HepG2 (cell line): ENCODE data around the gene ADAM15. TPM values are rescaled to one million over a fixed set of nuclear protein-coding genes. Genes with fewer than 3 reads are reported as not detected.

Experiments used
- ATAC-seq: fragments of 200-7000 bp; cut with Tn5 transposase; 3 replicates; pipeline ENCODE4 v1.9.1; 2020; ENCODE audit warnings: mild to moderate bottlenecking, moderate library complexity
- BruUV-seq: library from RNA; stranded (reverse); fragments of 400-500 nt; replicated peaks from 2 replicates; lab custom pipeline; 2021; lab: Mats Ljungman, UMichigan
- CTCF ChIA-PET: fragments of 300-600 bp; formaldehyde crosslinking; extraction: SDS; loops from one replicate; lab custom pipeline; 2021; ENCODE audit warnings: low total read pairs, inconsistent platforms, low intra/inter-chr PET ratio; lab: Yijun Ruan, JAX
- POLR2A ChIA-PET: fragments of 350-600 bp; sonication (Branson Sonifier 250); formaldehyde crosslinking; loops from one replicate; lab custom pipeline; 2020; ENCODE audit warnings: antibody characterized with exemption, inconsistent platforms; lab: Yijun Ruan, JAX
- DNase-seq: peaks from one replicate; pipeline ENCODE4 v3.0.0-alpha.2; 2015; ENCODE audit warnings: low spot score
- FAIRE-seq: peaks from 3 replicates; lab custom pipeline; 2011; peaks lifted over from hg19 to GRCh38; lab: Jason Lieb, UNC
- H2AFZ ChIP-seq: one replicate; pipeline ENCODE4 v1.6.1; 2011; ENCODE audit warnings: low read length, inconsistent platforms
- H3K27ac ChIP-seq: fragments of 300-600 bp; 3 replicates; pipeline ENCODE4 v1.8.0; 2011; ENCODE audit warnings: mixed run types, mild to moderate bottlenecking, mixed read lengths, low read length, inconsistent platforms; ENCODE audit not compliant: insufficient read depth; ENCODE audit errors: extremely low read length
- H3K27me3 ChIP-seq, 2 experiments: fragments of 200-600 bp in 1 of 2; 2 replicates in 1 of 2; 3 replicates in 1 of 2; pipeline versions ENCODE4 v1.6.0 to v1.8.0; 2011; ENCODE audit warnings: low read length in 2 of 2, mild to moderate bottlenecking in 2 of 2, moderate library complexity in 2 of 2, inconsistent platforms in 1 of 2; ENCODE audit not compliant: insufficient read depth in 2 of 2, control insufficient read depth in 1 of 2
- H3K36me3 ChIP-seq, 2 experiments: fragments of 200-600 bp in 1 of 2; replicated peaks in 1 of 2; 2 replicates in 1 of 2; 3 replicates in 1 of 2; pipeline versions ENCODE4 v1.5.1 to v1.8.0; 2011; ENCODE audit warnings: low read length in 2 of 2, inconsistent platforms in 1 of 2; ENCODE audit not compliant: insufficient read depth in 2 of 2, control insufficient read depth in 1 of 2
- H3K4me1 ChIP-seq: 2 replicates; pipeline ENCODE4 v1.5.1; 2012; ENCODE audit warnings: low read length, inconsistent platforms; ENCODE audit not compliant: insufficient read depth
- H3K4me2 ChIP-seq: 2 replicates; pipeline ENCODE4 v1.6.0; 2011; ENCODE audit warnings: low read depth, low read length, inconsistent platforms
- H3K4me3 ChIP-seq, 3 experiments: fragments of 200-600 bp in 1 of 3; sonication (generic), shearing (Covaris generic) in 1 of 3; replicated peaks in 1 of 3; 2 replicates each; pipeline ENCODE4 v1.5.1; 2011 to 2016; ENCODE audit warnings: low read length in 3 of 3, inconsistent platforms in 2 of 3, low read depth in 2 of 3, mild to moderate bottlenecking in 2 of 3, control low read depth in 1 of 3, mixed read lengths in 1 of 3; ENCODE audit not compliant: insufficient read depth in 1 of 3
- H3K79me2 ChIP-seq: one replicate; pipeline ENCODE4 v1.6.1; 2011; ENCODE audit warnings: low read length, inconsistent platforms; ENCODE audit not compliant: insufficient read depth
- H3K9ac ChIP-seq: 2 replicates; pipeline ENCODE4 v1.6.0; 2011; ENCODE audit warnings: mild to moderate bottlenecking, low read depth, low read length, inconsistent platforms; ENCODE audit not compliant: insufficient read depth
- H3K9me3 ChIP-seq: 2 replicates; pipeline ENCODE4 v1.5.1; 2012; ENCODE audit warnings: mild to moderate bottlenecking, low read length
- H4K20me1 ChIP-seq: 2 replicates; pipeline ENCODE4 v1.6.0; 2011; ENCODE audit warnings: inconsistent platforms, mild to moderate bottlenecking, low read length, moderate library complexity; ENCODE audit not compliant: insufficient read depth
- CCDC6 ChIP-seq: sonication (generic); formaldehyde crosslinking; IDR thresholded peaks from 2 replicates; pipeline ENCODE4 v1.8.1; 2022; ENCODE audit warnings: mild to moderate bottlenecking, missing genetic modification reagents, moderate library complexity
- CENPT ChIP-seq: sonication (generic); formaldehyde crosslinking; IDR thresholded peaks from 2 replicates; pipeline ENCODE4 v1.8.0; 2022; ENCODE audit warnings: low read depth, mild to moderate bottlenecking, moderate library complexity, missing genetic modification reagents
- CTCF ChIP-seq: sonication (generic); formaldehyde crosslinking; IDR thresholded peaks from 2 replicates; pipeline ENCODE4 v1.5.0; 2020; ENCODE audit warnings: mild to moderate bottlenecking, missing genetic modification reagents, moderate library complexity
- GATAD1 ChIP-seq: IDR thresholded peaks from 2 replicates; pipeline ENCODE4 v1.6.1; 2016; ENCODE audit warnings: missing genetic modification reagents, missing compliant biosample characterization
- HNF4A ChIP-seq: sonication (generic); formaldehyde crosslinking; IDR thresholded peaks from 2 replicates; pipeline ENCODE4 v1.4.0; 2020; ENCODE audit warnings: missing genetic modification reagents
- HNRNPLL ChIP-seq: fragments of 200-400 bp; formaldehyde crosslinking; IDR thresholded peaks from 2 replicates; pipeline ENCODE4 v1.6.1; 2017; ENCODE audit warnings: mild to moderate bottlenecking, low read depth, low read length; ENCODE audit not compliant: poor library complexity, severe bottlenecking
- MATR3 ChIP-seq: sonication (generic); formaldehyde crosslinking; IDR thresholded peaks from 2 replicates; pipeline ENCODE4 v1.4.0; 2020; ENCODE audit warnings: missing genetic modification reagents
- MAX ChIP-seq: IDR thresholded peaks from 2 replicates; pipeline ENCODE4 v1.6.1; 2012; ENCODE audit warnings: inconsistent platforms
- PLSCR1 ChIP-seq: sonication (generic); formaldehyde crosslinking; IDR thresholded peaks from 2 replicates; pipeline ENCODE4 v1.5.0; 2020; ENCODE audit warnings: missing genetic modification reagents, mild to moderate bottlenecking, borderline replicate concordance
- SALL1 ChIP-seq: sonication (generic); formaldehyde crosslinking; IDR thresholded peaks from 2 replicates; pipeline ENCODE4 v1.8.0; 2022; ENCODE audit warnings: mild to moderate bottlenecking, missing genetic modification reagents
- ZBED4 ChIP-seq: sonication (generic); formaldehyde crosslinking; IDR thresholded peaks from 2 replicates; pipeline ENCODE4 v1.4.0; 2020; ENCODE audit warnings: missing genetic modification reagents, borderline replicate concordance
- ZBTB7A ChIP-seq: sonication (generic); formaldehyde crosslinking; IDR thresholded peaks from 2 replicates; pipeline ENCODE4 v1.8.0; 2022; ENCODE audit warnings: mild to moderate bottlenecking, missing genetic modification reagents
- ZFX ChIP-seq: sonication (generic); formaldehyde crosslinking; IDR thresholded peaks from 2 replicates; pipeline ENCODE4 v1.4.0; 2020; ENCODE audit warnings: mild to moderate bottlenecking, low read depth, missing genetic modification reagents, moderate library complexity
- ZNF33A ChIP-seq: sonication (generic); formaldehyde crosslinking; IDR thresholded peaks from 2 replicates; pipeline ENCODE4 v1.5.1; 2020; ENCODE audit warnings: missing genetic modification reagents, mild to moderate bottlenecking, moderate library complexity, borderline replicate concordance
- ZNF747 ChIP-seq: sonication (generic); formaldehyde crosslinking; IDR thresholded peaks from 2 replicates; pipeline ENCODE4 v1.8.1; 2023; ENCODE audit warnings: missing genetic modification reagents, mild to moderate bottlenecking, borderline replicate concordance
- ZNF772 ChIP-seq: sonication (generic); formaldehyde crosslinking; IDR thresholded peaks from 2 replicates; pipeline ENCODE4 v1.5.0; 2020; ENCODE audit warnings: mild to moderate bottlenecking, missing genetic modification reagents
- WGBS: methylation state at CpG from one replicate; pipeline ENCODE4 v1.1.6; 2017; ENCODE audit warnings: low lambda C conversion rate; 5-methylcytosine and 5-hydroxymethylcytosine counted together
- in situ Hi-C: cut with HindIII; loops from 2 replicates; pipeline ENCODE4 v1.10.0; 2017; ENCODE audit warnings: low pct_unique_long_range_greater_than_20kb; ENCODE audit not compliant: extremely low pct_ligation_motif_present
- intact Hi-C: fragments of 100-400 bp; cut with micrococcal nuclease; formaldehyde crosslinking; loops from one replicate; pipeline ENCODE4 v1.10.0; 2022; ENCODE audit not compliant: unreplicated experiment
- polyA plus RNA-seq, 8 experiments: library from polyadenylated mRNA; depleted of rRNA in 3 of 8; stranded (reverse) in 7 of 8; unstranded in 1 of 8; fragments of >200 nt; fragmentation: Illumina TruSeq in 4 of 8; extraction: Trizol in 4 of 8; gene quantifications; 2 replicates each; pipeline versions ENCODE4 v1.2.1 to v1.2.3, GENCODE V29; 2011 to 2016; ENCODE audit warnings: low read depth in 4 of 8, missing spikeins in 1 of 8, mixed read lengths in 1 of 8; ENCODE audit not compliant: insufficient read depth in 1 of 8
- total RNA-seq, 5 experiments: library from RNA; depleted of rRNA; stranded (reverse); fragments of >200 nt; fragmentation: Illumina TruSeq; extraction: Trizol; gene quantifications; 2 replicates each; pipeline ENCODE4 v1.2.3, GENCODE V29; 2016; ENCODE audit warnings: low read depth in 1 of 5

ADAM15 gene
- total and polyA plus RNA-seq, 2 of the 13 experiments (the other 11 are each of a cell fraction or from before 2014, with no cell fraction given): 17.9 to 25.6 TPM

- Histone ChIP-seq H3K9me3 (no peaks in the 10 kb centered on the region), H3K36me3 (no peaks in the 10 kb centered on the region), H3K79me2 (no peaks in the 10 kb centered on the region), H3K9ac (peak overlapping the region; percentile 18; the same call in 1 of the 2 replicates), H3K4me3 (peak overlapping the region in 2 of 3 experiments; percentile 13 to 50; a peak in 3 of 6 replicates), H3K27ac (no peak overlapping the region), H3K27me3 (peaks cover 11 to 22% of the 10 kb centered on the region in 2 experiments), H3K4me2 (peak overlapping the region; percentile 65), H3K4me1 (peaks cover 64% of the 10 kb centered on the region), H4K20me1 (no peaks in the 10 kb centered on the region), H2AFZ (no peak overlapping the region)
- ATAC-seq (peak; percentile 43), DNase-seq (no peak), FAIRE-seq (no peak)
- 11% methylated on average over 3 of the region's 12 CpGs for WGBS
- CTCF ChIA-PET: interaction anchor here (2.5 to 3.0 kb wide), 2 partner anchors 18 to 41 kb away, joined by 12 to 27 read pairs; no protein-coding TSS in a partner anchor
- POLR2A ChIA-PET: interaction anchor here (0.6 to 3.2 kb wide), 4 partner anchors 8 to 71 kb away, joined by 3 to 12 read pairs (median 6); no protein-coding TSS in a partner anchor
- in situ Hi-C loops (no loop called here), intact Hi-C loops (no loop called here)
- BruUV-seq: no TSS peak
- TF ChIP-seq CTCF (peak; percentile 10; the same call in 1 of the 2 replicates), ZNF747 (CRISPR knock-in tag) (no peak), MATR3 (CRISPR knock-in tag) (no peak), CENPT (no peak), ZBTB7A (CRISPR knock-in tag) (0 out of 2 replicates have a peak, but pooled peaks have one; percentile 25), ZBED4 (CRISPR knock-in tag) (no peak), SALL1 (CRISPR knock-in tag) (peak; percentile 24; the same call in 1 of the 2 replicates), HNRNPLL (no peak), PLSCR1 (CRISPR knock-in tag) (no peak), GATAD1 (CRISPR knock-in tag) (no peak), ZNF772 (CRISPR knock-in tag) (0 out of 2 replicates have a peak, but pooled peaks have one; percentile 25), ZFX (CRISPR knock-in tag) (peak; percentile 59; the same call in 1 of the 2 replicates), HNF4A (CRISPR knock-in tag) (no peak), ZNF33A (no peak), CCDC6 (CRISPR knock-in tag) (no peak), MAX (peak; percentile 49)
Measured at GRCh38 chr1:155043301-155043702, 7.8 kb upstream of the ADAM15 start.
